Measurements from ENCODE around the gene GAD2.

GAD2 gene

GRCh38 chr10:26216585-26217395, at the start of gene GAD2:
Gene GAD2, plus strand, starts transcription at chr10:26216774. Its CDS starts 36 bp downstream, at chr10:26216810.
- DNase-seq (ENCODE audit: low spot score), result peak; percentile 17

- no peak for DNase-seq (ENCODE audit: low spot score)
Measured at GRCh38 chr10:26169466-26169865, 47.1 kb upstream of the GAD2 start.

GRCh38 chr10:26172131-26172530, 44.4 kb upstream of the GAD2 start:
- DNase-seq (ENCODE audit: low spot score), result no peak

GRCh38 chr10:26173837-26174236, 42.7 kb upstream of the GAD2 start:
- no peak for DNase-seq (ENCODE audit: low spot score)

GRCh38 chr10:26177341-26177740, 39.2 kb upstream of the GAD2 start:
- no peak for DNase-seq (ENCODE audit: low spot score)

- no peak for DNase-seq (ENCODE audit: low spot score)
Measured at GRCh38 chr10:26194275-26194674, 22.3 kb upstream of the GAD2 start.

- no peak for DNase-seq (ENCODE audit: low spot score)
Measured at GRCh38 chr10:26197248-26197647, 19.3 kb upstream of the GAD2 start.

GRCh38 chr10:26198119-26198518, 18.5 kb upstream of the GAD2 start:
- no peak for DNase-seq (ENCODE audit: low spot score)

GRCh38 chr10:26199841-26200240, 16.7 kb upstream of the GAD2 start:
- DNase-seq (ENCODE audit: low spot score), result no peak

- DNase-seq (ENCODE audit: low spot score), result no peak
Measured at GRCh38 chr10:26205223-26205622, 11.4 kb upstream of the GAD2 start.

GRCh38 chr10:26211781-26212444, 4.7 kb upstream of the GAD2 start:
- DNase-seq (ENCODE audit: low spot score), result peak; percentile 29

- DNase-seq (ENCODE audit: low spot score), result no peak
Measured at GRCh38 chr10:26212511-26212910, 4.1 kb upstream of the GAD2 start.

- DNase-seq (ENCODE audit: low spot score), result peak; percentile 29
Measured at GRCh38 chr10:26213157-26213800, 3.3 kb upstream of the GAD2 start.

GRCh38 chr10:26214004-26214403, 2.6 kb upstream of the GAD2 start:
- DNase-seq (ENCODE audit: low spot score), result peak; percentile 53

- peak; percentile 32 for DNase-seq (ENCODE audit: low spot score)
Measured at GRCh38 chr10:26214551-26215395, 1.8 kb upstream of the GAD2 start.

- DNase-seq (ENCODE audit: low spot score), result no peak
Measured at GRCh38 chr10:26215396-26215934, 1.1 kb upstream of the GAD2 start.

GRCh38 chr10:26215935-26216584, 514 bp upstream of the GAD2 start:
- peak; percentile 90 for DNase-seq (ENCODE audit: low spot score)

- DNase-seq (ENCODE audit: low spot score), result peak; percentile 46
Measured at GRCh38 chr10:26217396-26218086, 967 bp downstream of the GAD2 start.

GRCh38 chr10:26219676-26220075, 3.1 kb downstream of the GAD2 start:
- no peak for DNase-seq (ENCODE audit: low spot score)

- no peak for DNase-seq (ENCODE audit: low spot score)
Measured at GRCh38 chr10:26220901-26221300, 4.3 kb downstream of the GAD2 start.

GRCh38 chr10:26221541-26221940, 5.0 kb downstream of the GAD2 start:
- DNase-seq (ENCODE audit: low spot score), result no peak
